Kidney glomerular epithelial cell (primary cell): ENCODE data around the gene GON7.

Experiments used
- DNase-seq: peaks from one replicate; lab custom pipeline; 2025; lab: John Stamatoyannopoulos, UW

Gene GON7

DNA sequence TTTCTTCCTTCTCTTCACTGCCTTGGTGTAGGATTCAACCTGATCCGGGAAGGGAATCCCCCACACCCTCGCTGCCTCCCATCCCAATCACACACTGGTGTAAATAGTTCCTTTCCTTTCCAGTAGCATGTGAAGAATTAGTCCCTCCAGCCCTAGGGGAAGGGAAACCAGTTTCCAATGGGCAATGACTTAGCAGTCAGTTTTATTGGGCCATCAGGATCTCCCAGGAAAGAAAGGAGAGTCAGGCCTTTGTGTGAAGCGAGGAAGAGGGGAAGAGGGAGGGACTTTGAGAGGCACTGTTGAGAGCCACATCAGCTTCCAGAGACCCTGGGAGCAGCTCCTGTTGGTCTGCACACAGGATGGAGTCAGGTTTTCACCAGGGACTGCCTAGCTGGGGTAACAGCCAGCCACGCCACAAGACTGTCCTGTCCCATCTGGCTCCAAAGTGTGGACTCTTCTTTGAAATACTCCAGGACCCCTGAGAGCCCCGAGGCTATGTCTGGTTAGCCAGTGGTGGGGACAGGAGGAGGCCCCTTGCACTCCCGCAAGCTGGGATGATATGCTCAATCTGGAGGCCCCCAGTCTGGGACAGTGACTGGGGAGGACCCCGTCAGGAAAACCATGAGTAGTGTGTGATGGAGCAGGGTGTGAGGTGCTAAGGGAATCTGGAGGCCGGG is 50.0 kb downstream of the GON7 start:
- no peak for DNase-seq

DNA sequence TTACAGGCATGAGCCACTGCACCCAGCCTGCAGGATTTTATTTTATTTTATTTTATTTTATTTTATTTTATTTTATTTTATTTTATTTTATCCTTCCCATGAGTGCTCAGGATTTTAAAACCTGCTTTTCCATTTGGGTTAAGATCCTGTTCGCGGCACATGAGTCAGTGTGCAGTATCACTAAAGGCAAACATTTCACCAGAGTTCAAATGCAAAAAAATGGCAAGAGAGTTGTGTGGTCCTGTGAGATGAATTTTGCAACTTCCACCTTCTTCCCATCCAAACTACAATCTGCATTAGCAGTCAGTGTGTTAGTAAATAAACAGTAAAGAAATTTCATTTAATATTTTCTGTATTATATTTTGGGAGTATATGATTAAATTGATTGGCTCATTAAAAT is 51.2 kb downstream of the GON7 start:
- DNase-seq, result no peak

DNA sequence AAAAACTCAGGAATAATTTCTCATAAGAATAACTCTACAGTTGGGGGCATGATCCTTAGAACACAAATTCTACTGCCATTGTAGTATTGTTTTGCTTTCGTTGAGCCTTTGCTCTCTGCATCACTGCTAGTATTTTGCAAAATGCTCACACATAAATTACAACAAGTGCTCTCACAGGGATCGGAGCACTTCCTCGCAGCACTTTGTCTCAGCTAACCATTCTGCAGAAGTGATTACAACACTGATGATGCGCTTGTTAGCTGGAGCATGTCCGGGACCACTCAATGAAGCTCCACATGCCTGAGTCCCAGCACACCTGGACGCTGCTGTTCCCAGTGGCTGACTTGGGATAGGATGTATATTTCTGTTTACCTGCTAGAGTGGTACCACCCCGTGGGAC is 53.7 kb downstream of the GON7 start:
- no peak for DNase-seq
